Parathyroid adenoma (tissue), 2 donors: ENCODE measurements around the gene CAV1.

ENCODE experiments used
- H2AFZ ChIP-seq: fragments of 300-600 bp; sonication (generic); one replicate; pipeline ENCODE4 v1.7.0; 2017; ENCODE audit warnings: antibody characterized with exemption, mild to moderate bottlenecking
- H3K27ac ChIP-seq: fragments of 300-600 bp; sonication (generic); one replicate; pipeline ENCODE4 v1.7.0; 2017
- H3K27me3 ChIP-seq: fragments of 300-600 bp; sonication (generic); one replicate; pipeline ENCODE4 v1.7.0; 2017; ENCODE audit warnings: low read length; ENCODE audit not compliant: control insufficient read depth, insufficient read depth
- H3K36me3 ChIP-seq: fragments of 300-600 bp; sonication (generic); one replicate; pipeline ENCODE4 v1.7.0; 2017; ENCODE audit warnings: low read length; ENCODE audit not compliant: control insufficient read depth, insufficient read depth
- H3K4me1 ChIP-seq: fragments of 300-600 bp; sonication (generic); one replicate; pipeline ENCODE4 v1.7.0; 2017; ENCODE audit warnings: control low read depth
- H3K4me2 ChIP-seq: fragments of 300-600 bp; sonication (generic); one replicate; pipeline ENCODE4 v1.7.0; 2017; ENCODE audit warnings: low read length
- H3K4me3 ChIP-seq: fragments of 300-600 bp; sonication (generic); one replicate; pipeline ENCODE4 v1.7.0; 2017; ENCODE audit warnings: low read depth, low read length
- H3K79me2 ChIP-seq: fragments of 300-600 bp; sonication (generic); one replicate; pipeline ENCODE4 v1.7.0; 2017; ENCODE audit warnings: control low read depth
- H3K9ac ChIP-seq: fragments of 300-600 bp; sonication (generic); one replicate; pipeline ENCODE4 v1.7.0; 2017; ENCODE audit warnings: mild to moderate bottlenecking
- H3K9me3 ChIP-seq: fragments of 300-600 bp; sonication (generic); one replicate; pipeline ENCODE4 v1.7.0; 2017; ENCODE audit warnings: low read length; ENCODE audit not compliant: control insufficient read depth
- TF ChIP-seq, protein P1 (sequence below): fragments of 300-600 bp; sonication (generic); IDR thresholded peaks from one replicate; pipeline ENCODE4 v1.7.0; 2017; ENCODE audit warnings: antibody characterized with exemption, mild to moderate bottlenecking
- donor health status: primary hyperparathyroidism.

Gene CAV1

GRCh38 chr7:116534790-116535189 lies 10.0 kb downstream of the CAV1 start:
- Histone ChIP-seq H3K4me1 (no peaks in the 10 kb centered on the region), H3K79me2 (no peaks in the 10 kb centered on the region), H3K27me3 (no peaks in the 10 kb centered on the region), H3K9me3 (no peaks in the 10 kb centered on the region), H3K9ac (no peak overlapping the region), H3K4me3 (no peak overlapping the region), H3K27ac (no peak overlapping the region), H3K4me2 (no peak overlapping the region), H3K36me3 (no peaks in the 10 kb centered on the region), H2AFZ (no peak overlapping the region)
- TF ChIP-seq, protein P1, sequence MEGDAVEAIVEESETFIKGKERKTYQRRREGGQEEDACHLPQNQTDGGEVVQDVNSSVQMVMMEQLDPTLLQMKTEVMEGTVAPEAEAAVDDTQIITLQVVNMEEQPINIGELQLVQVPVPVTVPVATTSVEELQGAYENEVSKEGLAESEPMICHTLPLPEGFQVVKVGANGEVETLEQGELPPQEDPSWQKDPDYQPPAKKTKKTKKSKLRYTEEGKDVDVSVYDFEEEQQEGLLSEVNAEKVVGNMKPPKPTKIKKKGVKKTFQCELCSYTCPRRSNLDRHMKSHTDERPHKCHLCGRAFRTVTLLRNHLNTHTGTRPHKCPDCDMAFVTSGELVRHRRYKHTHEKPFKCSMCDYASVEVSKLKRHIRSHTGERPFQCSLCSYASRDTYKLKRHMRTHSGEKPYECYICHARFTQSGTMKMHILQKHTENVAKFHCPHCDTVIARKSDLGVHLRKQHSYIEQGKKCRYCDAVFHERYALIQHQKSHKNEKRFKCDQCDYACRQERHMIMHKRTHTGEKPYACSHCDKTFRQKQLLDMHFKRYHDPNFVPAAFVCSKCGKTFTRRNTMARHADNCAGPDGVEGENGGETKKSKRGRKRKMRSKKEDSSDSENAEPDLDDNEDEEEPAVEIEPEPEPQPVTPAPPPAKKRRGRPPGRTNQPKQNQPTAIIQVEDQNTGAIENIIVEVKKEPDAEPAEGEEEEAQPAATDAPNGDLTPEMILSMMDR, result no peak

DNA sequence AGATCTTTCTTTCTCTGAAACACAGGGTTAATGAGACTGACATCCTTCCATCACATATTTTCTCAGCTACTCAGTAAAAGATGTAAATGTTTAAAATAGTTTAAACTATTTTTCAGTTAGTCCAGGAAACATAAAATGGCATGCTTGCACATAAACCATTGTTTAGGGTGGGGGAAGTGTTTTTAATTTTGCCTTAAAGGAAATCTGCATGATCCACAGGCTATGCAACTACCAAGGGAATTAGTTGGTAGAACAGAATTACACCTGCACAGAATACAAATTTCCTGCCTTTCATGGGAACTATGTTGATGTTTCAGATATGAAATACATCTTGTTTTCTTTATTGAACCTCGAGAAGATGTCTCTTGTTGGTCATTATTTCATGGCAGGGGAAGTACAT lies 10.6 kb downstream of the CAV1 start:
- no peak overlapping the region for H3K27ac ChIP-seq
- H3K9me3 ChIP-seq, result no peaks in the 10 kb centered on the region
- TF ChIP-seq, protein P1, result no peak
- H3K4me1 ChIP-seq, result no peaks in the 10 kb centered on the region
- H3K9ac ChIP-seq, result no peak overlapping the region
- H2AFZ ChIP-seq, result no peak overlapping the region
- H3K4me3 ChIP-seq, result no peak overlapping the region
- no peaks in the 10 kb centered on the region for H3K36me3 ChIP-seq
- H3K4me2 ChIP-seq, result no peak overlapping the region
- H3K27me3 ChIP-seq, result no peaks in the 10 kb centered on the region
- H3K79me2 ChIP-seq, result no peaks in the 10 kb centered on the region

DNA sequence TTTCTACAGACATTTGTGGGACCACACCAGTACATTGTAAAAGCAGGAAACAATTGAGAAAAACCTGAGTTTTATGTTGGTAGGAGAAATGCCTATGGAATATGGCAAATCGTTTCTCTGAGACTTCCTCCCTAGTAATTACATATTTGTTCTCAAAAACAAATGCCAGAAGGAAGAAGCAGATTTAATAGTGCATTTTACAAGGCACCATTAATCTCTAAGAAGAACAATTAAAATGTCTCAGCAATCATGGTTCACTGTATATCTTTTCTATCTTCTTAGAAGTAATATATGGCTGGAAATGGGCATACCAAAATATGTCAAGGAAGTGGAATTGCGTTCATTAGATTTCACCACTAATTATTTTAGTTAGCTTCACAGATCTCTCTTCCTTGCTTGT lies 13.3 kb downstream of the CAV1 start:
- TF ChIP-seq, protein P1, result no peak
- H3K4me1 ChIP-seq, result no peaks in the 10 kb centered on the region
- no peaks in the 10 kb centered on the region for H3K27me3 ChIP-seq
- no peak overlapping the region for H3K27ac ChIP-seq
- no peaks in the 10 kb centered on the region for H3K36me3 ChIP-seq
- no peaks in the 10 kb centered on the region for H3K79me2 ChIP-seq
- no peaks in the 10 kb centered on the region for H3K9me3 ChIP-seq
- H3K4me2 ChIP-seq, result no peak overlapping the region
- H3K9ac ChIP-seq, result no peak overlapping the region
- H3K4me3 ChIP-seq, result no peak overlapping the region
- H2AFZ ChIP-seq, result no peak overlapping the region

DNA sequence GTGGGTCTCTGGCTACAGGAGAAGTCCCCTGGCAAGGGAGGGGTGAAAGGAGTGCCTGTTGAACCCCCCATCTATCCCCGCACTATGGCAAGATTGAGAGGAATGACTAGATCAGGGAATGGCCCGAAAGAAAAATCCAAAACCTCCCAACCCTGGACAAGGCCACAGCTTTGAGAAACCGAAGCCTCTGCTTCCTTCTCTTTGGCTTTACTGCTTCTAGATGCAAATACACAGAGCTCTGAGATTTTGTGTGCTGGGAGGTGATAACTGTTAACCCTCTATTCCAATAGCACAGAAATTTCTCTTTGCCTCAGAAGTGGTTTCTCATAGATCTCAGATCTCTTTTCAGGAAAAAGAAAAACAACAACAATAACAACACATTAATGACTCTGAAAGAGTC lies 15.0 kb downstream of the CAV1 start:
- Histone ChIP-seq H3K27ac (no peak overlapping the region), H3K36me3 (no peaks in the 10 kb centered on the region), H3K79me2 (no peaks in the 10 kb centered on the region), H3K4me3 (no peak overlapping the region), H3K9ac (no peak overlapping the region), H3K9me3 (no peaks in the 10 kb centered on the region), H3K4me2 (no peak overlapping the region), H2AFZ (no peak overlapping the region), H3K4me1 (no peaks in the 10 kb centered on the region), H3K27me3 (no peaks in the 10 kb centered on the region)
- TF ChIP-seq, protein P1, result no peak

DNA sequence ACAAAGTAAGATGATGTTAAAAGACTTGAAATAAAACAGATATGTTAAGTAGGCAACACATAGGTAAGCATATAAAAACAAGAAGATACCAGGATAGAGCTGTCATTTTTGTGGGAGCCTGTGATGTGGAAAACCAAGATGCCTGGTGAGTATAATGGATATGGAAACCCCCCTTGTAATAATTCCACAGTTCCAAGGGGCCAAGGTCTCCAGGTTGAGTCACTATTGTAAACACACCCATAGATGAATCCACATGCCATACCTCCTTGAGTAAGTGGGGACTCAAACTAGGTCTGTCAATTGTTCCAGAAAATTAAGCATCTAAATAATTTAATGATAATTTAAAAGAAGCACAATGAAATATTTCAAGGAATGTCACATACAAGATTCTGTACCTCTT lies 15.9 kb downstream of the CAV1 start:
- Histone ChIP-seq H3K4me3 (no peak overlapping the region), H3K79me2 (no peaks in the 10 kb centered on the region), H3K4me1 (no peaks in the 10 kb centered on the region), H3K36me3 (no peaks in the 10 kb centered on the region), H3K4me2 (no peak overlapping the region), H3K9me3 (no peaks in the 10 kb centered on the region), H2AFZ (no peak overlapping the region), H3K27ac (no peak overlapping the region), H3K9ac (no peak overlapping the region), H3K27me3 (no peaks in the 10 kb centered on the region)
- TF ChIP-seq, protein P1, result no peak
